GM19239 (cell line): ENCODE data around the gene SH3TC1.

Source experiments
- DNase-seq: peaks from one replicate; pipeline ENCODE4 v3.0.0; 2011; ENCODE audit warnings: low spot score; ENCODE audit not compliant: insufficient read length
- FAIRE-seq: peaks from 2 replicates; lab custom pipeline; 2011; peaks lifted over from hg19 to GRCh38; lab: Jason Lieb, UNC

Gene SH3TC1

DNA sequence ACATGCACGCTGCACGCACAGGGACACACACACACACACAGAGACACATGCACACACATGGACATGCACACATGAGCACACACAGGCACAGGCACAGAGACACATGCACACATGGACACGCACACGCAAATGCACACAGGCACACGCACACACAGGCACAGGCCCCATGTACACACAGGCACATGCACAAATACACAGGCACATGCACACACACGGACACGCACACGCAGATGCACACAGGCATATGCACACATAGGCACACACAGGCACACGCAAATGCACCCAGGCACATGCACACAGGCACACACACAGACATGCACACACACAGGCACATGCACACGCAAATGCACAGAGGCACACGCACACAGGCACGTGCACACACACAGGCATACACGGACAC is 40.1 kb downstream of the SH3TC1 start:
- DNase-seq, result no peak
- no peak for FAIRE-seq

DNA sequence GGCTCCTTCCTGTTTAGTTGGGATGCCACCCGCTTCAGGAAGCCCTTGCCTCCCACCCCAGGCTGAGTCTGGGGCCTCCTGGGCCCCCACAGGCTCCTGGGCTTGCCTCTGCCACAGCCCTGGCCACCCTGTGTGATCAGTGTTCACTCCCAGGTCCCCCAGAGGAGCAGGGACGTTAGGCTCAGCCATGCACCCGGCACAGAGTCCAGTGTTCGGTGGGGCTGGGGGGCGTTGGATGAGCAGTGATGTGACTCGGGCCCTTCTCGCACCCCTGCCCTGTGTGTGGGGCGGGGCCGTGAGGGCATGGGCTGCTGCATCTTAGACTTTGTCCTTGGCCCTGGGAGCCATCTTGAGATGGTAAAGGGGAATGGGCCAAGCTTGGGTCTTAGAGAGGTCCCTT is 40.6 kb downstream of the SH3TC1 start:
- DNase-seq (no peak), FAIRE-seq (no peak)

DNA sequence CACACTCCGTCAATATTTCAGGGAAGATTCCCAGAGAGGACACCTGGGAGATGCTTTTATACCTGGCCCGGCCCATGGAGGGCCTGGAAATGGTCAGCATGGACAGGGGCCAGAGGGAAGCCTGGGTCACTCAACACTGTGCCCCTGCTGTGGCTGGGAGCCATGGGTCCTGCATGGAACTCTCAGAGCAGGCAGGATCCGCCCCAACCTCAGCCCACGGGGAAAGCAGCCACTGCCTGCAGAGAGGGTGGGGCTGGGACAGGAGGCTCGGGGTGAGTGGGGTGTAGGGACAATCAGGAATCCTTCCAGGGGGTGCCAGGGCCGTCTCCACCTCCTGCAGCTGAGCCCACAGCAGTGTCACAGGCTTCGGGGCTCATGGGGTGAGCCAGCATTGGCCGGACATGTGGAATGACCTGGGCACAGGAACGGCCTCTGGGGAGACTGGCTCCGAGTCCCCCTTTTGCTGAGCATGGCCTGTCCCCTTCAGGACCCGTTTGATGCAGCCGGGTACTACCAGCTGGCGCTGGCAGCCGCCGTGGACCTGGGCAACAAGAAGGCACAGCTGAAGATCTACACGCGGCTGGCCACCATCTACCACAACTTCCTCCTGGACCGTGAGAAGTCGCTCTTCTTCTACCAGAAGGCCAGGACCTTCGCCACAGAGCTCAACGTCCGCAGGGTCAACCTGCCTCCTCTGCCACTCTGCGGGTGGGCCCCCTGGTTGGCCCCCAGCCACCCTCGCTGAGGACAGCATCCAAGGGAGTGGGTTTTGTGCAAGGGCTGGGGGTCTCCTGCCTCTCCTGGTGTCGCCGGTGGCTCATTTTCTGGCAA is 41.3 kb downstream of the SH3TC1 start:
- no peak for FAIRE-seq
- DNase-seq, result no peak

DNA sequence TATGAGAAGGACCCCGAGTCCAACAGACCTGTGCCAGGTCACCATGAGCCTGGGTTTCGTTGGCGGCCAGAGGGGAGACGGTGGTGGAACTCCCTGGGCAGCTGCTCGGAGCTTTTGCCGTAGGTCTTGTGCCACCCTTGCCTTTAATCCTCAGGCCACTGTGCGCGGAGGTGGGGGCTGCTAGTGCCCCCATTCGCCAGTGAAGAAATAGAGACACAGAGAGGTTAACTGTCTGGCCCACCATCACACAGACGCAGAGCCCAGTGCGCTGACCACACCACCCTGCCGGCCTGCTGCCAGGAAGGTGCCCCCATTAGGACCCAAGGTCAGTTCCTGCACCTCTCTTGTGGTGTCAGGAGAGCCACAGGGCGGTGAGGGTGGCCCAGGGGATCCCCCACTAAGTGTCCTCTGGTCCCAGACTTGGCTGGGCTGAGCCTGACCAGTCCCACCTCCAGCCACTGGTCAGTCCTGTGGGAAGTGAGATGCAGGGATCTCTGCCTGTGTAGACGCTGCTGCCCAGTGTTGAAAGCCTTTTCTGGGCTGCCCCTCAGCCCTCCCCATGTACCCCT is 42.2 kb downstream of the SH3TC1 start:
- no peak for DNase-seq
- FAIRE-seq, result no peak

DNA sequence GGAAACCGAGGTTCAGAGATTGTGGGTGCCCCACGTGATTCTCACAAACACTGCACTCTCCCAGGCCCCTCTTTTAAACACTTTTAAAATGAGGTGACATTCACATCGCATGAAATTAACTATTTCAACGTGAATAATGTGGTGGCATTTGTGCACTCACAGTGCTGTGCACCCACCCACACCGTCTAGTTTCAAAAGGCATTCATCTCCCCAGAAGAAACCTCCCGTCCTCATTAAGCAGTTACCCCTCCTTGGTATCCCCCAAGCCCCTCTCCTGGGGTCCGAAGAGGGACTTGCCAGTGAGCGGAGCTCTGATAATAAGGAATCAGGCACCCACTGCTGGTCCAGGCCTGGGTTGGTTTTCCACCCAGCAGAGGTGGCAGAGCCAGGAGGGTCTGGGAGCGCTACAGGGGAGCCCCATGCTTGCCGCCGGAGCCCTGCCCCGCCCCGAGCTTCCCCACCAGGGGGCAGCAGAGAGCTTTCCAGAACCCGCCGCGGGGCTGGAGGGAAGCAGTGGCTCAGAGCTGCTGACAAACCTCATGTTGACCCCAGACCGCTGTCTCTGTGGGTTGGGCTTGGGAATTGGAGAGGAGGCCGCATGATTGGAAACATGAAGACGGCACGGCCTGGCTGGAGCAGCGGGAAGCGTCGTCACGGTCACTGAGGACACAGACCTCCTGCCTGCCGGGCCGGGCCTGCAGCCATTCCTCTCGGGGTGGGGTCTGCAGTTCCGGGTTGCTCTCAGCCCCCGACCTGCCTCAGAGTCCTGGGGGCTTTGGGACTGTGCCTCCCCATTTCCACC is 43.0 kb downstream of the SH3TC1 start:
- DNase-seq (peak; percentile 97), FAIRE-seq (no peak)

DNA sequence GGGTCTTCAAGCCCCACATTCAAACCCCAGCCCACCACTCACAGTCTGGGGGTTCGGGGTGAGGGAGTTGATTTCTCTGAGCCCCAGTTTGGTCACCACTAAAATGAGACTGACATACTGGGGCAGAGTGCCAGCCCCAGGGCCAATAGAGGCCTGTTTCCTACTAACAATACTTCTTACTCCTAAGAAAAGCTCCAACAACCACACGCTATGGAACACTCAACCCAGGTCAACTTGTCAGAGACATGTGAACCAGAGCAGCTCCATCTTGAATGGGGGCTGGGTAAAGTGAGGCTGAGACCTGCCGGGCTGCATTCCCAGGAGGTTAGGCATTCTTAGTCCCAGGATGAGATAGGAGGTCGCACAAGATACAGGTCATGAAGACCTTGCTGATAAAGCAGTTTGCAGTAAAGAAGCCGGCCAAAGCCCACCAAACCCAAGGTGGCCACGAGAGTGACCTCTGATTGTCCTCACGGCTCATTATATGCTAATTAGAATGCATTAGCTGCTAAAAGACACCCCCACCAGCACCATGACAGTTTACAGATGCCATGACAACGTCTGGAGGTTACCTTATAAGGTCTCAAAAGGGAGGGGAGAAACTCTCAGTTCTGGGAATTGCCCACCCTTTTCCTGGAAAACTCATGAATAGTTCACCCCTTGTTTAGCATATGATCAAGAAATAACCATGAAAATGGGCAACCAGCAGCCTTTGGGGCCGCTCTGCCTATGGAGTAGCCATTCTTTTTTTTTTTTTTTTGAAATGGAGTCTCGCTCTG is 43.9 kb downstream of the SH3TC1 start:
- no peak for DNase-seq
- no peak for FAIRE-seq

DNA sequence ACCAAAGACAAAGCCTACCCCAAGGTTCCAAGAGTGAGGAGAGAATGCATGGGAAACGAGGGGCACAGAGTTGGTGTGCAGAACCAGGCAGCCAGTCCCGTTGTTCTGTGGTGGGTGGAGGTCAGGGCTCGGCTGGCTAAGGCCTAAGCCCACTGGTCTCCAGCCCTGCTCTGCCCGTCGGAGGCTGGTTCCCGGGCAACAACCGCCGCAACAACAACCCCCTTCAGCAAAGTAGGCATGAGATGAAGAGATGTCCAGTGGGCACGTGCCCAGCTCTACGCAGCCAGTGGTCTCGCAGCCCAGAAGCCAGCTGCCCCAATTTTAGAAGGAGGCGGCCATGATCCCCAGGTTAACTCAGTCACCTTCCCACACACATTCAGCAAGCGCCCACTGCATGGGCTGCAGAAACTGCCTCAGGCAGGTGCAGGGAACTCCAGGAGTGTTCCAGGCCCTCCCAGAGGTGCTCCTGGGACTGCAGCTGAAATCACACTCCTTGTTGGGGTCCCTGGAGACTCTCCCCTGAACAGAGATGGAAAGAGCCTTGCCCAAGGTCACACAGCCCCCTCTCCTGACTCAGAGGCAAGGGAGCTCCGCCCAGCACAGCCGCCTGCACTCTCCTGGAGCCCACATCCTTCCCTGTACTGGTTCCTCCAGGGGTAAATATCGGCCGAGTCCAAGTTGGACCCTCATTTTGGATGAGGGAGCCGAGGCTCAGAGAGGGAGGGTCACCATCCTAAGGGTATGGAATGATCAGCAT is 45.1 kb downstream of the SH3TC1 start:
- DNase-seq (no peak), FAIRE-seq (no peak)

DNA sequence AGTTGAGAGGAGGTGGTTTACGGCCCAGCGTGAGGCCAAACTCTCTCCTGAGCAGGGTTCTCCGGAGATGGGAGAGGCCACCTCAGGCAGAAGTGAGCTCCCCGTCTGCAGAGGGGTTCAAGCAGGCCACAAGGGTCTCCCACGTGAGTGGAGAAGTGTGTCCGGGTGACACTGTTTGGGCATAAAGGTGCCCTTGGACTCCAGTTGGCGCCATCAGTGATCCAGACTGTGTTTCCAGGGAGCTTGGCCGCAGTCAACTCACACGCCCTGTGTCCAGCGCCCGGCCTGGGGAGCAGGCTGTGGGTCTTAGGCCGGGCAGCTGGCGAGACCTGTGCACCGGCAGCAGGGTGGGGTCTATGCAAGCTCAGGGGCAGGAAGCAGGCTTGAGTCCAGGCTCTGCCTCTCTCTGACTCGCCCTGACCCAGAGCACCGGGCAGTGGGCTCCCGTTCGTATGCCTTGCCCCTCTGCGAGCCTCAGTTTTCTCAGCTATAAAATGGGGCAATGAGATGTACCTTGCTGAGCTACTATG is 45.9 kb downstream of the SH3TC1 start:
- FAIRE-seq (no peak), DNase-seq (no peak)

DNA sequence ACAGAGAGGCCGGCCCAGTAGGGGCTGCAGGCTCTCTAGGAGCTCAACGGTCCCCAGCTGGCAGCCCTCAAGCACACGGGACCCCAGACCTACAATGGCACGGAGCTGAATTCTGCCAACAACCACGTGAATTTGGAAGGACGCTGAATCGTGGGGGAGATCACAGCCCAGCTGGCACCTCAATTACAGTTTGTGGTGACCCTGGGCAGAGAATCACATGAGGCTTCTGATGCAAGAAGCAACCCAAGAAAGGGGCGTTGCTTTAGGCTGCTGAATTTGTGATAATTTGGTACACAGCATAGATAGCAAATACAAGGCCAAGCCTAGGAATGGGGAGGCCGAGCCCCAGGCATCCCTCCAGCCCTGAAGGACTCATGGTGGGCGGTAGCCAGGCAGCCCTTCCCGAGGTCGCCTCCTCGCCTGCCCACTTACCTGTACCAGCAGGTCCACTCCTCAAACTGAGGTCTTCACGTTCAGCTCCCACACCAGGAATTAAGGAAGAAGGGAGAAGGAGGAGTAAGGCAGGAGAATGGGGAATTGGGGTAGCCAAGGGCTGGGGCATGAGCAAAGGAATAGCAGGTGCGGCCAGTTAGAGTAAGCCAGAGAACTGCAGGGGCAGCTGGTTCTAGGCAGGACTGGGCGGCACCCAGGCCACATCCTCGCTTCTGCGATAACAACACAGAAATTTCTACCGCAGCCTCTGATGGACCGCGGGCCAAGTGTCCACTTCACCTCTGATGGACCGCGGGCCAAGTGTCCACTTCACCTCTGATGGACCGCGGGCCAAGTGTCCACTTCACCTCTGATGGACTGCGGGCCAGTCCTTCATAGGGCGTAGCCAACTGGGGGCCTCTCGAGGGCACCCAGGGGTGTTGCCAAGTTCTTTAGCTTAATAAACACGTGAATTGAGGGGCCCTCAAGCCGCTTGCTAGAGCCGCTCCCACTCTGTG is 47.1 kb downstream of the SH3TC1 start:
- FAIRE-seq (no peak), DNase-seq (no peak)

DNA sequence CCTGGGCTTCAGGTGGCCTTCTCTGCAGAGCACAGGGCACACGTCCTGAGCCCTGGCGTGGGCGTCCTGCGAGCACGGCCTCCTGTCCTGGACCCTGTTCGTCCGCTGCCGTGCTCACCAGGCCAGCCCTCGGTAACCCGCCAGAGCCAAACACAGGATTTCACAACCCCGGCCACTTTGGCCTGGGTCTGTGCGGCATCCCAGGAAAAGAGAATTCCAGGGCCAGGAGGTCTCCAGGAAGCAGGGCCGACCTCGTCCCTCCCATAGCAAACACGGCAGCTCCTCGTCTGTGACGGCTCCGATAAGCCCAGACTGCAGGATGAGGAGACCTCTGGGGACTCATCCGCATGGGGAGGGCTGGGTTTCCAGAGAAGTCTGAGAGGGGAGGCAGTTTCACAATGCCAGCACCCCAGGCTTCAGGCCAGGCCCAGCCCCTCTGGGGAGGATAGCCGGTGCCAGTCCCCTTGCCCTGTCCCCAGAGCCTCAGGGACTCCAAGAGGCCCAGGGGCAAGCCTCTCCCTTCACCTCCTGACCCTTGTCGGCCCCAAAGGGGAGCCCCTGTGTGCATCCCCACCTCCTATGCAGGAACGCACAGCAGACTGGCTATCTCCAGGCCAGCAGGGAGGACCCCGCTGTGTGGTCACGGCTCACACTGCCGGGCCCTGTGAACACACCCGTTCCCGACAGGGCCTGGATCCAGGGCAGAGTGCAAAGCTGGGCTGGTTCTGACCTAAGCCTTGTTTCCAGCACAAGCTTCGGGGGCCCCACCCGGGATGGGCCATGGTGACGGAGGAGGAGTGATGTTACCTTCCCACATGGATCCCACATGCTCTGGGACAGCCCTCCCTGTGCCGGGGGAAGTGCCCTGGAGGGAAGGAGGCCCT is 48.2 kb downstream of the SH3TC1 start:
- DNase-seq (no peak), FAIRE-seq (no peak)

DNA sequence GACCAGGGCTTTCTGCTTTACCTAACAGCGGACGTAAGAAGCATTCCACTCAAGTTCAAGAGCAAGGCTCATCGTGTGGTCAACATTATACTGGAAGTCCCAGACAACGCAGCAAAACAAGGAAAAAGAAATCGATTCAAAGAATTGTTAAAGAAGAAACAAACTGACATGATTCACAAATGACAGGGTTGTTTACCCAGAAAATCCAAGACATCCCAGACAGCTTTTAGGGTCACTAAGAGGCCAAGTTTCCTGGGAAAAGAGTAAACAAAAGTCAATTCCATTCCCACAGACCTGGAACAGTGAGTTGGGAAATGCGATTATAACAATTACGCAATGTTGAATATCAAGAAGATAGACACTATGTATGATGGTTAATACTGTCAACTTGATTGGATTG is 49.0 kb downstream of the SH3TC1 start:
- DNase-seq (no peak), FAIRE-seq (no peak)

DNA sequence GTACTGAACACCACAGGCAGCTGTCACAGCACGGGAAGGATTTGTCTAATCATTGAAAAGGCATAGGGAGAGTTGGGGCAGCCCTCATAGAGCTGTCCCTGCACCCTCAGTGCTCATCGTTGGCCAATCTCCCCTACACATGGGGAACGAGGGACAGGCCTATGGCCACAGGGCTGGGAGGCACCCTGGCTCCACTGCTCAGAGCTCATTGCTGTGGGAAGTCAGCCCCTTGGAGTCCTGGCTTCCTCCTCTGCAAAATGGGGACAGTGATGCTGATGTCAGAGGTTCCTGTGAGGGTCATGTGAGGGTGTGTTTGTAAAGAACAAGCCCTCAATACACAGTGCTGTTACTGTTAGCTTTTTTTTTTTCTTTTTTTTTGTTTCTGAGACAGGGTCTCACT is 51.1 kb downstream of the SH3TC1 start:
- FAIRE-seq (no peak), DNase-seq (no peak)

DNA sequence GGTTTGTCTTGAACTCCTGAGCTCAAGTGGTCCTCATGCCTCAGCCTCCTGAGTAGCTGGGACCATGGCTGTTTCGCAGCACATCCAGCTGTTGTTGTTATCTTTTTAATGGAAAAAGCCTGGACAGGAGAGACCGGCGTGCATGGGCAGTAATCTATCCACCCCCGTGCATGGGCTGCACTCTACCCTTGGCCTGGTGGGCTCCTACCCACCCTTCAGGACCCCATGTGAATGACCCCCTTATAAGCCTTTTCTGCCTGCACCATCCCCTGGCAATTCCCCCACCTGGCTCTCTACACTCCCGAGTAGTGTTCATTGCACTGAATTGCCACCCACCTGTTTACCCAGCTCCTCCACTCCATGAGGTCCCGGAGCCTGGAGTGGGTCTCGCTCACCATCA is 51.5 kb downstream of the SH3TC1 start:
- FAIRE-seq, result no peak
- no peak for DNase-seq

DNA sequence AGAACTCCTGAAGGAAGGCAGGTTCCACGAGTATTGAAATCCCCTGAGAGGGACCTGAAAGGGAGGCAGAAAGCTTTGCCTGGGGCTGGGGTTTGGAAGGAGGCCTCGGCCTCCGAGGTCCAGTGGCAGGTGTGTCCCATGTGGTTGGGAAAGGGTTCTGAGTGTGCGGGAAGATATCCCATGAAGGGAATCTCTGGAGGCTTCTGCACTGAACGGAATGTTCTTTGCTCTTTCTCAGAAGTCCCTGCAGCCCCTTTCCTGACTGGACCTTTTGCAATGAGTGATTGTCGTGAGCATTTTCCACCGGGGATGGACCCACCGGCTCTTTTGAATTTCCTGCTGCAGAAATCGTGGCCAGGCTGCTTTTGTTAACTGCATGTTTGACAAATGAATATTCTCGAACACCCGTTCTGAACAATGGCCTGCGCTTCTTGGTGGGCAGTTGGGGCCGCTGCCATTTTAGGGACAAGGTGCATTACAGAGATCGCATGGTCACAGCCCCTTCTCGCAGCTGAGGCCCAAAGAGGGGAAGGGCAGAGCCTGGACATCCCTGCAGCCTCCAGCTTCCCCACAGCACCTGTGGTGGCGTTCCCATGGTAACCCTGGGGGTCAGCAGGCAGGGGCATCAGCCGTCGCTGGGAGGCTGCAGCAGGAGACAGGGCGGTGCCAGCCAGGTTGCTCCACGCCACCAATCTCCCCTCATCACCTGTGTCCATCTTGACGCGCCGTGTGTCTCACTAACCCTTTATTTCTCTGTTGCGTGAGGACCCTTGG is 52.2 kb downstream of the SH3TC1 start:
- DNase-seq, result no peak
- no peak for FAIRE-seq

DNA sequence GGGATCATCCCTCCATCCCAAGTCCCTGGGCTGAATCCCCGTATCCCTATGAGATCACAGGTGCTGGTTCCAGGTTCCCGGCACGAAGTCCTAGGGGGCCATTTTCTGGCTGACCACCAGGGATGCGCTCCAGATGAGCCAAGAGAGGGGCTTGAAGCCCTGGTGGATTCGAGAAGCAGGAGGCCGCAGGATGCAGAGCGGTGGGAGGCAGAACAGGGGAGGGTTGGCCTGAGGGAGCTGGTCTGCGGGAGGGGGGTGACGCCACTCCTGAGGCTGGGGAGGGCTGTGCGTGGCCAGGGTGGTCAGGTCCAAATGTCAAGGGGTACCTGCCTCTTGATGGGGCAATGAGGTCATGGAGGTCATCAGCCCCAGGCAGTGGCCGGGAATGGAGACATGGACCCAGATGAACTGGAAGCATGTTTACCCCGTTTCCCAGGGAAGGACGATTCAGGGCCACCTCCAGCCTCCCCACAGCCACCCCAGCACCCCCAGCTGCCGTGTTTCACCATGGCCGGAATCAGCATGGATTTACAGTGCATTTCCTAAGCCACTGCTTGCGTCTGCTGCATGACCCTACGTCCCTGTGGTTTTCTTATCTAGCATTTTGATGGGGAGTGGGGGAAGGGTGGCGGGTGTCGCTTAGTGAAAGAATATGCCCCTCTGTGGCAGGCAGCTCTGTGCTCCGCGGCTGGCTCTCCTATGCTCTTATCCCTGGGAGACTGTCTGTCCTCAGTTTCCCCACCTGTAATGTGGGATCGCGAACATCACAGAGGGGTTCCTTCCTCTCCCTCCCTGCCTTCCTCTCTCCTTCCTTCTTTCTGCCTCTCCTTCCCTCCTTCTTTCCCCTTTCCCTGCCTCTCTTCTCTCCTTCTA is 53.4 kb downstream of the SH3TC1 start:
- no peak for DNase-seq
- FAIRE-seq, result no peak

DNA sequence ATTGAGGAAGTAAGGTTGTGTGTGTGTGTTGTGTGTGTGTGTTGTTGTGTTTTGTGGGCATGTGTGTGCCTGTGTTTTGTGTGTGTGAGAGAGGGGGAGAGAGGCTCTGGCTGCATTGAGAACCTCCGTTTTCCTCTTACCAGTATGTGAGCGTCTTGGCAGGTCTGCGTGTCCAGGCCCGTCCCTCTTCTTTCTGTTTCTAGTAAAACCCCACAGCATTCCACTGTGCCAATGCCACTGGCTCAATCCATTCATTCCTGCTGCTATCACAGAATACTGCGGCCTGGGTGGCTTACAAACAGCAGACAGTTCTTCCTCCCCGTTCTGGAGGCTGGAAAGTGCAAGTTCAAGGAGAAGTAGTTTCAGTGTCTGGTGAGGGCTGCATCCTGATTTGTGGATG is 55.0 kb downstream of the SH3TC1 start:
- no peak for FAIRE-seq
- DNase-seq, result no peak
